T-helper 2 cell treated with Interferon-gamma antibody and Interleukin-4, amounts not matched to agents 5 μg/mL and 100 μg/mL, for 36 hours (primary cell): ENCODE measurements around the gene SLIT1.

Experiments
- DNase-seq: peaks from one replicate; pipeline ENCODE4 v3.0.0; 2021; ENCODE audit warnings: low spot score
- H3K27ac Mint-ChIP-seq: one replicate; pipeline ENCODE4 v1.8.0; 2021; ENCODE audit warnings: mild to moderate bottlenecking, mixed read lengths
- H3K27me3 Mint-ChIP-seq: one replicate; pipeline ENCODE4 v1.8.0; 2021; ENCODE audit warnings: low read depth, mixed read lengths
- H3K36me3 Mint-ChIP-seq: one replicate; pipeline ENCODE4 v1.8.0; 2021; ENCODE audit warnings: low read depth, mixed read lengths
- H3K4me1 Mint-ChIP-seq: one replicate; pipeline ENCODE4 v1.8.0; 2021; ENCODE audit warnings: low read depth, mixed read lengths
- H3K4me3 Mint-ChIP-seq: one replicate; pipeline ENCODE4 v1.8.0; 2022; ENCODE audit warnings: mild to moderate bottlenecking, moderate library complexity, mixed read lengths
- H3K9me3 Mint-ChIP-seq: one replicate; pipeline ENCODE4 v1.8.0; 2021; ENCODE audit warnings: mixed read lengths

The SLIT1 gene

DNA sequence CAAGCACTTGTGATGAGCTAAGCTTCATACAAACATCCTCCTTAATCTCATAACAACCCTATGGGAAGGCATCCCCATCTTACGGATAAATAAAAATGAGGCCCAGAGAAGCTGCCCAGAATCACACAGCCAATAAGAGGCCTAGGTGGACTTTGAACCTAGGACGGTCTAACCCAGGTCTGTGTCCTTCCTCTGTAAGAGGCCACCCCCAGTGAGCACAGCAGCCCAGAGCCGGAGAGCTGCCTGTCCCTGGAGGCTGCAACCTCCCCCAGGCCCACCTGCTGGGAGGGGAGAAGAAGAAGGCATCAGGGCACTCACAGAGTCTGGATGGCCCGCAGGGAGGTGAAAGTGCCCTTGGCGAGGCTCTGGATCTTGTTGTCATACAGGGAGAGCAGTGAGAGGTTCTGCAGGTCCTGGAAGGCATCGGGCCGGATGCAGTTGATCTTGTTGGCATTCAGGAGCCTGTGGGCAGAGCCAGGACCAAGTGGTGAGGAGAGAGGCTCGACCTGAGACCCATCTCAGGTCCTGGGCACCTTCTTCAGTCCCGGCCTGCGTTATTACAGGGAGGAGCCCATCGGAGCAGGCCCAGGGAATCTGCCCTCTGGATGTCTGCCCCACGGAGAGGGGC is 129.6 kb downstream of the SLIT1 start:
- Mint-ChIP-seq H3K4me3 (no peak overlapping the region), H3K9me3 (no peaks in the 10 kb centered on the region), H3K27me3 (peaks cover 7% of the 10 kb centered on the region), H3K36me3 (no peaks in the 10 kb centered on the region), H3K27ac (no peak overlapping the region), H3K4me1 (no peaks in the 10 kb centered on the region)
- no peak for DNase-seq

DNA sequence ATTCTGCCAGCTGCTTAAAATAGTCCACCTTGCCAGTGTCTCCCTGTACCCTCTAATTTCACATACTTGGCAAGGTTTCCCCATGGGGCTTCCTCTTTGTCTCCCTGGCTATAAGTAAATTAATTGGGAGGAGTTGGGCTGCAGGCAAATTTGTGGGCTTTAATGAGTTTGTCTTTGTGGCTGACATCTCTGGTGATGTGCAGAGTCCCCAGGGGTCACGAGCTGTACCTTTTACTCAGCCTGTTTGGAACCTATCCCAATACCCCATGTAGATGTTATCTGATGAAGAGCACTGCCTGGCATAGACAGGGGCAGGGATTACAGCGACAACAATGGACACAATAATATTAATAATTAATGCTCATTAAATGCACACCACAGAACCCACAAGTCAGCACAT is 132.5 kb downstream of the SLIT1 start:
- no peaks in the 10 kb centered on the region for H3K36me3 Mint-ChIP-seq
- no peaks in the 10 kb centered on the region for H3K4me1 Mint-ChIP-seq
- no peak overlapping the region for H3K4me3 Mint-ChIP-seq
- peaks cover 7% of the 10 kb centered on the region for H3K27me3 Mint-ChIP-seq
- DNase-seq = no peak
- no peak overlapping the region for H3K27ac Mint-ChIP-seq
- H3K9me3 Mint-ChIP-seq = peaks cover 4% of the 10 kb centered on the region

DNA sequence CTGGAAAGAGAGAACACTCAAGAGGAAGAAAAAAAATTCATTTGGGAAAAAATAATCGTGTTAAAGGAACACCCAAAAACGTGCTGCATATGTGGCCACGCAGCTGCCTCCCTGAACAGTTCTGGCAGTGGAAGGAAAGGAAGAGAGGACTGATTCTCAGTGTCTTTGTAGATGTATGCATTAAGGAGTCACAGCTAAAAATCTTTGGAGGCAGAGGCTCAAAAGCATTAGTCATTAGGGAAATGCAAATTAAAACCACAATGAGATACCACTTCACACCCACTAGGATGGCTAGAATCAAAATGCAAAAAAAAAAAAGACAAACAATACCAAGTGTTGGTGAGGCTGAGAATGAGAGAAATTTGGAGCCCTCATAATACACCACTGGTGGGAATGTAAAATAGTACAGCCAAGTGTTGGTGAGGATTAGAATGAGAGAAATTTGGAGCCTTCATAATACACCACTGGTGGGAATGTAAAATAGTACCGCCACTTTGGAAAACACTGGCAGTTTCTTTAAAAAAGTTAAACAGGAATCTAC is 134.7 kb downstream of the SLIT1 start:
- DNase-seq = no peak
- no peaks in the 10 kb centered on the region for H3K36me3 Mint-ChIP-seq
- H3K4me3 Mint-ChIP-seq = no peak overlapping the region
- no peaks in the 10 kb centered on the region for H3K4me1 Mint-ChIP-seq
- peaks cover 4% of the 10 kb centered on the region for H3K9me3 Mint-ChIP-seq
- no peak overlapping the region for H3K27ac Mint-ChIP-seq
- peaks cover 7% of the 10 kb centered on the region for H3K27me3 Mint-ChIP-seq

DNA sequence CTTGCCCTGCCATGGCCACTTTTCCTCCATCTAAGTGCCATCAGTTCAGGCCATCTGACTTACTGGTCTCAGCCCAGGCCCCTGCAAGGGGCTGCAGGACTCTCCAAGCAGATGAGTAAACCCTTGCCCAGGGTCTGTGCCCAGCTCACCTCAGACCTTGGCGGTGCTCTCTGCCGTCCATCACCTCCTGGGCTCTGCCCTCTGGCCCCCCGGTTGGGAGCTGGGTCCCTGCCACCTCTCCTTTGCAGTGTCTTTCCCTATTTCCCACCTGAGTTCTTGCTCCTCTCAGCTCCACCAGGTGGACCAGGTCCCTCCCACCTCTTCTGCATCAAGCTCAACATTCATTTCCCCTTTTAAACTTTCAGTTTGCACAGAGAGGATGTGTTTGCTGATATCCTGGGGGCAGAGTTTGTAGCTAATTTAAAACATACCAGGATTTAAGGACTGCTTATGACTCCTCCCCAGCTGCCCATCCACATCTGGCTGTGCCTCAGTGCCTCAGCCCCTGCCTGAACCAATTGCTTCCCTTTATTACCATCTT is 135.5 kb downstream of the SLIT1 start:
- Mint-ChIP-seq H3K4me1 (no peaks in the 10 kb centered on the region), H3K36me3 (no peaks in the 10 kb centered on the region), H3K9me3 (peaks cover 4% of the 10 kb centered on the region), H3K27ac (no peak overlapping the region), H3K4me3 (no peak overlapping the region), H3K27me3 (peaks cover 7% of the 10 kb centered on the region)
- DNase-seq = no peak

DNA sequence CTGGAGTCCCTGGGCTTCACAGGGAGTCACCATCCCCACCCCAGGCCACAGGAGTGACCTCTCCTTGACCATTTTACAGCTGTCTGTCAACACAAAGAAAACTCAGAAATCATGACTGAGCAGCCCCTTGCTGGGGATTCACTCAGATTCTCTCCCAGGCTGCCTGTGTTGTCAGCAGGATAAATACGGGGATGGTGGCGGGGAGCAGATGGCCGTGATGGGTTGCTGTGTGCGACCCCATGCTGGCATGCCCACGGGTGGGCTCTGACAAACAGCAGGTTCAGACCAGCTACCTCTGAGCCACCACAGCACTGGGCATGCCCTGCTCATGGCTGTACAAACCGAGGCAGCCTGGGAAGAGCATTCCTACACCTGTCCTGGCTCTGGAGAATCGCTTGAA is 136.1 kb downstream of the SLIT1 start:
- H3K36me3 Mint-ChIP-seq = no peaks in the 10 kb centered on the region
- H3K27me3 Mint-ChIP-seq = peaks cover 7% of the 10 kb centered on the region
- H3K4me1 Mint-ChIP-seq = no peaks in the 10 kb centered on the region
- H3K27ac Mint-ChIP-seq = no peak overlapping the region
- H3K4me3 Mint-ChIP-seq = no peak overlapping the region
- no peak for DNase-seq
- H3K9me3 Mint-ChIP-seq = peaks cover 4% of the 10 kb centered on the region

DNA sequence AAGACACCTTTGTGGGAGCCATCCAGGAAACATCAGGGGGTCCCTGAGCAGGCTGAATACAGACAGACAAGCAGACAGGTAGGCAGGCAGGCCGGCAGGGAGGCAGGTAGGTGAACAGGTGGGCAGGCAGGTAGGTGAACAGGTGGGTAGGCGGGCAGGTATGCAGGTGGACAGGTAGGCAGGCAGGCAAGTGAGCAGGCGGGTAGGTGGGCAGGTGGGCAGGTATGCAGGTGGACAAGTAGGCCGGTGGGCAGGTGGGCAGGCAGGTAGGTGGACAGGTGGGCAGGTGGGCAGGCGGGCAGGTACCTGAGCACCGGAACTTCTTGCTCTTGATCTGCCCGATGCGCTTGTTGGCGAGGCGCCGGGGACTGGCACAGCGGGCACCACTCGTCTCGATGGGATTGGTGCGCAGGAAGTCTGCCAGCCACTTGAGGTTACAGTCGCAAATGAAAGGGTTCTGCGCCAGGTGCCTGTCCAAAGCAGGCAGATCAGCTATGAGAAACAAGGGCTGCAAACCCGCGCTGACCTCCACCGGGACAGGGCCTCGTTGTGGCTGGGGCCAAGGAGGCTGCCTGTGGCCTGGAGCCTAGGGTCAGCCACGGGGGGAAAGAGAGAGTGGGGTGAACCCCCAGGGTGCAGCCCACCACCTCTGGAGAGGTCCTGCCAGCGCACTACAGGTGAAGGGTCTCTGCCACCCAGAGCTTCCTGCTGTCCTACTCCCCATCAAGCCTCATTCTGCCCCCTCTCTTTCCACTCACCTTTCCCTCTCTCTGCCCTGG is 136.9 kb downstream of the SLIT1 start:
- no peak overlapping the region for H3K4me3 Mint-ChIP-seq
- H3K36me3 Mint-ChIP-seq = no peaks in the 10 kb centered on the region
- no peak for DNase-seq
- H3K9me3 Mint-ChIP-seq = peaks cover 4% of the 10 kb centered on the region
- H3K27ac Mint-ChIP-seq = no peak overlapping the region
- H3K4me1 Mint-ChIP-seq = no peaks in the 10 kb centered on the region
- H3K27me3 Mint-ChIP-seq = peaks cover 3% of the 10 kb centered on the region

DNA sequence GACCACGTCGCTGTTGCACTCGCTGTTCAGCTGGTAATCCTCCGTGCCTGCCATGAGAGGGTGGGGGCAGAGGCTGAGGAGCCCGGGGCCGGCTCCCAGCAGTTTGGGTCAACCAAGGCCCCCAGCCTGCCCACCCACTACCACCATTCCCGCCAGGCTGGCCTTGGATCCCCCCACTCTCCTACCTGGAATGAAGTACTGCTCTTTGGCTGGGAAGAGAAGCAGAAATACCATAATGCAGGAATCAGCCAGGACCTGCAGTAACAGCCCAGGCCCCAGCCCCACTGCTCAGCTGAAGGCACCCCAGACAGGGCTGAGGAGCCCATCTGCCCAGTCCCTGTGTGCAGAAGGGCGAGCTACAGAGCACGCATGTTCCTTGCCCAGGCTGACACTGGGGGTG is 138.0 kb downstream of the SLIT1 start:
- H3K9me3 Mint-ChIP-seq = peaks cover 4% of the 10 kb centered on the region
- H3K4me3 Mint-ChIP-seq = no peak overlapping the region
- no peak overlapping the region for H3K27ac Mint-ChIP-seq
- H3K27me3 Mint-ChIP-seq = no peaks in the 10 kb centered on the region
- no peaks in the 10 kb centered on the region for H3K36me3 Mint-ChIP-seq
- no peak for DNase-seq
- no peaks in the 10 kb centered on the region for H3K4me1 Mint-ChIP-seq

DNA sequence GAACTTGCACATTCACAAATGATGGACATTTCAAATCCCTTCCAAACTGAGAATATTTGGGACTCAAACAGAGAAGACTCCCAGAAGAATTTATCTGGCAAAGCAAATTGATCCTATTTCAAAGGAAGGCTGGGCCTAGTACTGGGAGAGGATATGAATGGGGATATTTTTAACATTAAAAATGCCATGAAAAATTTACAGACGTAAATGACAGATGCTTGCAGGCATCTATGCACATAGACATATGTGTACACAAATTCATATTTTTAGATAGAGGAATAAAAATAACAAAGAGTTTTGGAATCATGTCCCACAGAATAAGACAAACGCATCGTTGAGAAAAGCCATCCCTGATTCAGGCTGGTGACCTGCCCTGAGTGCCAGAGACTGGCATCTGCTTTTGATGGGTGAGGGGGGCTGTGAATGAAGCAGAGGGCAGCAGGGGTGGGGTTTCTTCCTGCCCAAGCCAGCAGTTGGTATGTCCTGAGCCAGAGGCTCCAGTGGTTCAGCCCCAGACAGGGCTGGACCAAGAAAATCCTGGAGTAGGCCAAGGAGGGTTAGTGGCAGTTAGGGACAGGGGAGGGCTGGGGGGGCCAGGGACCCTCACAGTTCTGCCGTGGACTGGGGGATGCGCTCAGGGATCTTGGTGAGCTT is 138.5 kb downstream of the SLIT1 start:
- no peaks in the 10 kb centered on the region for H3K27me3 Mint-ChIP-seq
- DNase-seq = no peak
- peaks cover 4% of the 10 kb centered on the region for H3K9me3 Mint-ChIP-seq
- H3K4me3 Mint-ChIP-seq = no peak overlapping the region
- H3K27ac Mint-ChIP-seq = no peak overlapping the region
- H3K4me1 Mint-ChIP-seq = no peaks in the 10 kb centered on the region
- H3K36me3 Mint-ChIP-seq = no peaks in the 10 kb centered on the region

DNA sequence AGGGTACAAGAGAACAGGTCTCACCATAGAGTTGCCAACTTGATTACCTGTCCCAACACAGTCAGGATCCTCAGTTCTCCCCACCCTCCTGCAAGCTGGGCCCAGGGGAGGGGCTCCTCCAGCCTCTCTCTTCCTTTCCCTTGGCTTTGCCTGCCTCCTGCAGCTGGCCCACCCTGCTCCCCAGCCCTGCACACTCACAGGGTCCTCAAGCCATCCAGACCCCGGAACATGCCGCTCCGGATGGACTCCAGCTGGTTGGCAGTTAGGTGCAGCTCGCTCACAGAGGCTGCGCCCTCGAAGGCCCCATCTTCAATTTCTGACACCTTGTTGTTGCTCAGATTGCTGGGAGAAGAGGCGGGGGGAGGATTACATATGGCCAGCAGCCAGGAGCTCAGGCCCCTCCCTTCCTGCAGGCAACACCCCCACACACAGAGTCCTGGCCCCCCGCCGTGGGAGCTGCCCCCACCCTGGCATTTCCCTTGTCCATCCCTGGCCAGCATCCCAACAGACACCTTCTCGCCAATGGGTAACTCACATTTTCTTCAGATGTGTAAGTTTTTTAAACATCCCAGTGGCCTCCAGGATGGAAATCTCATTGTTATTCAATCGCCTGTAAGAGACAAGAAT is 139.2 kb downstream of the SLIT1 start:
- no peak overlapping the region for H3K4me3 Mint-ChIP-seq

DNA sequence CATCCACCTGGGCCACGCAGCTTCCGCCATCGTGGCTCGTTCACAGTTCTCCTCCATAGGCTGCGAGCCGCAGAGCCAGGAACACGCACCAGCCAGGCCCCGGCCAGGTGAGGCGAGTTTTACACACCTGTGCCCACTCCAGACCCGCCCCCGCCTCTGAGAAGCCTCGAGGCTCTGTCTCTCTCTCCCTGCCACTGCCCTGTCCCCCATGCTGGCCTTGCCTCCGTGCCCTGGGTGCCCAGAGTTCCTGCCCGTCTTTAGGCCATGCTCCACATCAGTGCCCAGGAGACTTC is 142.2 kb downstream of the SLIT1 start:
- H3K36me3 Mint-ChIP-seq = no peaks in the 10 kb centered on the region
- no peak overlapping the region for H3K4me3 Mint-ChIP-seq
- no peaks in the 10 kb centered on the region for H3K4me1 Mint-ChIP-seq
- H3K27ac Mint-ChIP-seq = no peak overlapping the region
- DNase-seq = no peak
- H3K27me3 Mint-ChIP-seq = no peaks in the 10 kb centered on the region
- H3K9me3 Mint-ChIP-seq = no peaks in the 10 kb centered on the region

More for the DNA sequence above, 139.2 kb downstream of the SLIT1 start:
- Mint-ChIP-seq H3K27me3 (no peaks in the 10 kb centered on the region), H3K36me3 (no peaks in the 10 kb centered on the region), H3K27ac (no peak overlapping the region), H3K9me3 (peaks cover 4% of the 10 kb centered on the region), H3K4me1 (no peaks in the 10 kb centered on the region)
- DNase-seq = no peak

DNA sequence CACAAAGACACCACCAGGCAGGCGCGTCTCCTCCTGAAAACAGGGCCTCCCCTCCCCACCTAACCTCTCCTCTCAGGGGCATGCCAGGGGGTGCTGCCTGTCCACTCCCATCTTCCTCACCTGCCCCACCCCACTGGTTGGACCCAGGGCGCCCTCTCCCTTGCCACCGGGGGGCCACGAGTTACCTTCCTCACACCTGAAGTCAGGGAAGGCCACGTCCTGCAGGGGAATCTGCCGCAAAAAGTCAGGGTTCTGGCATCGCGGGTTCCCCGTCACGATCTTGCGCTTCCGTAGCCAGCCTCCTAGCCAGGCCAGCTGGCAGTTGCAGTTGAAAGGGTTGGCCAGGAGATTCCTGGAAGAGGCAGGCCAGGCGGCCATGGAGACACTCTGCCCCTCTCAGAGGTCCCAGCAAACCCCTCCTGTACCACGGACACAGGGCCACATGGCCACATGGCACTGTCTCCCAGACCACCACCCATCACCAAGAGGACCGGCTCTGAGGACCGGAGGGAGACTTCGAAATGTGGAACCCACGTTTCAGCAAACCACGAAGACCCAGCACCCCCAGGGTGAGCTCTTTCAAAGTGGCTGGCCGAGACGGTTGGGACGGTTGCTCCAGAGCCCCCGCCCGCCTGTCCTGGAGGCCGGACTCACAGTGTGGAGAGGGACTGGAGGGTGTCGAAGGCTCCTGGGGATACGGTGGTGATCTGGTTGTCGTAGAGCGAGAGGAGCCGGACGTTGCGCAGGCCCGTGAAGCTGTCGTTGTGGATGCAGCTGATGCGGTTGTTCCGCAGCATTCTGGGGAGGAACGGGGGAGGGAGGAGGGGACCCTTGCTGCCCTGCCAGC is 142.8 kb downstream of the SLIT1 start:
- Mint-ChIP-seq H3K9me3 (no peaks in the 10 kb centered on the region), H3K4me1 (peaks cover 3% of the 10 kb centered on the region), H3K27ac (no peak overlapping the region), H3K4me3 (no peak overlapping the region), H3K36me3 (no peaks in the 10 kb centered on the region), H3K27me3 (no peaks in the 10 kb centered on the region)
- no peak for DNase-seq

DNA sequence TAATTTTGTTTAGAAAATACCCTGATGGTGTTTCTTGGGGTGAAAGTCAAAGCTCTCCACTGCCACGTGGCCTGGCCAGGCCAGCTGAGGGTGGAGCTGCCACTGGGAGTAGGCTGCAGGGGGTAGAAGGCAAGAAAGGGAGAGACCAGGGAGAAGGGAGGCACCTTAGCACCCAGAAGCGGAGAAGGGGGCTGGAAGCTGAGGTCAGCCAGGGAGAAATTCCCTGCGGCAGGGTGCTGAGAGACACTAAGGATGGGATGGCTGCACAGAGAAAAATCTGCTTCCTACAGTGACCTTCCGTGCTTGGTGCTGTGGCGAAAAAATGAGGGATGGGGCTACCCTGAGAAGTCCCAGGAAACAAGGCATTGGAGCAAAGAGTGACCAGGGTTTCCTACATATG is 143.7 kb downstream of the SLIT1 start:
- Mint-ChIP-seq H3K27ac (no peak overlapping the region), H3K36me3 (no peaks in the 10 kb centered on the region), H3K4me1 (peaks cover 5% of the 10 kb centered on the region), H3K4me3 (no peak overlapping the region), H3K27me3 (no peaks in the 10 kb centered on the region), H3K9me3 (no peaks in the 10 kb centered on the region)
- no peak for DNase-seq

DNA sequence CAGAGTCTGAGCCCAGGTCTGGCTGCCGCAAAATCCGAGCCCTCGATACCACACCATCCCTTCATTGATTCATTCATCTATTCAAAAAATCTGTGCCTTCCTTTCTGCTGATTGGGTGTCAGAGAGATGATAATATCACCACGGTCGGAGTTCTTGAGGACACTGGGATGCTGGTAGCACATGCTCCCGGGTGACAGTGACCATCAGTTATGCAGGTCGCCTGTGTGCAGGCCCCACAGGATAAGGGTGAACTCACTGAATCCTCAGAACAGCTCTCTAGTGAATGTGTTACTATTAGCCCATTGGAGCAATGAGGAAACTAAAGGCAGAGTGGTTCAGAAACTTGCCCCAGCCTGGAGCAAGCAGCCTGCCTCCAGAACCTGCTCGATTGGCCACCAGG is 145.1 kb downstream of the SLIT1 start:
- Mint-ChIP-seq H3K27me3 (peaks cover 2% of the 10 kb centered on the region), H3K36me3 (no peaks in the 10 kb centered on the region), H3K27ac (no peak overlapping the region), H3K9me3 (no peaks in the 10 kb centered on the region), H3K4me1 (peaks cover 5% of the 10 kb centered on the region), H3K4me3 (no peak overlapping the region)
- no peak for DNase-seq
